Dendritic cell treated with granulocyte-macrophage colony-stimulating factor and Interleukin-4, amounts not matched to agents 40 ng/mL and 50 ng/mL, for 4 days (primary cell): Measurements from ENCODE around the gene MRC1.
A peak's percentile ranks its signal among the peaks of the same experiment; 100 is the strongest.

Source experiments
- H3K27ac Mint-ChIP-seq: one replicate; pipeline ENCODE4 v1.8.0; 2022; ENCODE audit warnings: mild to moderate bottlenecking, mixed read lengths
- H3K27me3 Mint-ChIP-seq: one replicate; pipeline ENCODE4 v1.8.0; 2022; ENCODE audit warnings: mild to moderate bottlenecking, mixed read lengths
- H3K36me3 Mint-ChIP-seq: one replicate; pipeline ENCODE4 v1.8.0; 2022; ENCODE audit warnings: low read depth, mixed read lengths
- H3K4me1 Mint-ChIP-seq: one replicate; pipeline ENCODE4 v1.8.0; 2022; ENCODE audit warnings: low read depth, mixed read lengths
- H3K4me3 Mint-ChIP-seq: one replicate; pipeline ENCODE4 v1.8.0; 2022; ENCODE audit warnings: mild to moderate bottlenecking, moderate library complexity, mixed read lengths
- H3K9me3 Mint-ChIP-seq: one replicate; pipeline ENCODE4 v1.8.0; 2022; ENCODE audit warnings: mixed read lengths
- intact Hi-C: fragments of 100-400 bp; cut with micrococcal nuclease; formaldehyde crosslinking; loops from one replicate; pipeline ENCODE4 v1.15.0; 2022

Gene MRC1

DNA sequence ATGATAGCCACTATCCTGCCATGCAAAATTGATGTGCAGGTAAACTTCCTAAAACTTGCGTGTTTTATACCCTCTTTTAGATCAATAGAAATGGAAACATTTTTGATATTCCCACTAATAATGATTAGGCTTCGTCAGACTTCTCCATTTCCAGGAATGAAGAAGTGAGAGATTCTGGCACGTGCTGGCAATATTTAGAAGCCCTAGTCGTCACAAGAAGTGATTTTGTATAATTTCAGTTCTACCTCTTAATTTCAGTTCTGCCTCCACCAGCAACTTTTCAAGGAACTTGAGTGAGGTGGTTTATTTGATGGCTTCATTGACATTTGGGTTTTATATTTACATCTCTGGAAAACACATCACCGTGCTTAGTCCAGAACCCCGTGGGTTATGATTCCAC, 61.9 kb downstream of the MRC1 start:
- no peaks in the 10 kb centered on the region for H3K27me3 Mint-ChIP-seq
- H3K4me1 Mint-ChIP-seq, result peaks cover 68% of the 10 kb centered on the region
- H3K36me3 Mint-ChIP-seq, result peaks cover 100% of the 10 kb centered on the region
- no peak overlapping the region for H3K4me3 Mint-ChIP-seq
- peak overlapping the region; percentile 63 for H3K27ac Mint-ChIP-seq
- intact Hi-C loops, result loop anchor here (5.0 to 10.0 kb wide), 2 partner anchors 41 to 256 kb away; partner anchors contain the start of gene HACD1
- no peaks in the 10 kb centered on the region for H3K9me3 Mint-ChIP-seq

GRCh38 chr10:17872191-17873091, 63.3 kb downstream of the MRC1 start:
- Mint-ChIP-seq H3K4me1 (peaks cover 56% of the 10 kb centered on the region), H3K4me3 (no peak overlapping the region), H3K27me3 (no peaks in the 10 kb centered on the region), H3K27ac (peak overlapping the region; percentile 63), H3K36me3 (peaks cover 90% of the 10 kb centered on the region), H3K9me3 (no peaks in the 10 kb centered on the region)
- intact Hi-C loops, result loop anchor here (5.0 to 10.0 kb wide), 2 partner anchors 40 to 258 kb away; partner anchors contain the start of gene HACD1

- H3K9me3 Mint-ChIP-seq, result no peaks in the 10 kb centered on the region
- no peaks in the 10 kb centered on the region for H3K27me3 Mint-ChIP-seq
- intact Hi-C loops, result loop anchor here (5.0 to 10.0 kb wide), 2 partner anchors 38 to 259 kb away; partner anchors contain the start of gene HACD1
- no peak overlapping the region for H3K4me3 Mint-ChIP-seq
- H3K27ac Mint-ChIP-seq, result peak overlapping the region; percentile 76
- peaks cover 83% of the 10 kb centered on the region for H3K36me3 Mint-ChIP-seq
- H3K4me1 Mint-ChIP-seq, result peaks cover 42% of the 10 kb centered on the region
Measured at GRCh38 chr10:17873946-17874345, 64.8 kb downstream of the MRC1 start.

DNA sequence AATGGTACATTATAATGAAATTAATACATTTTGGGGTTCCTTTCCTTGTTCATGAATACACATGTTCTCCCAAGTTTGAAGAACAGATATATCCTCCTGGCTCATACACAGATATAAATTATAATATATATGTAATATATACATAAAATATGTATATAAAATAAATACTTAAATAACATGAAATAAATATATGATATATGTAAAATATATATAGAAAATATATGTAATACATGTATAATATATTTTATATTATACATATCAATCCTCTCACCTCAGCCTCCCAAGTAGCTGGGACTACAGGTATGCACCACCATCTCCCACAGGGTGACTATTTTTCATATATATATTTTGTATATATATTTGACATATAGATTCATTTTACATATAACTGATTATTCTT, 68.0 kb downstream of the MRC1 start:
- no peaks in the 10 kb centered on the region for H3K9me3 Mint-ChIP-seq
- intact Hi-C loops, result loop anchor here (10.0 kb wide), 1 partner anchor 262 kb away; the partner anchor contains the start of gene HACD1
- H3K4me1 Mint-ChIP-seq, result peaks cover 22% of the 10 kb centered on the region
- no peak overlapping the region for H3K27ac Mint-ChIP-seq
- H3K27me3 Mint-ChIP-seq, result no peaks in the 10 kb centered on the region
- H3K36me3 Mint-ChIP-seq, result peaks cover 83% of the 10 kb centered on the region
- no peak overlapping the region for H3K4me3 Mint-ChIP-seq

DNA sequence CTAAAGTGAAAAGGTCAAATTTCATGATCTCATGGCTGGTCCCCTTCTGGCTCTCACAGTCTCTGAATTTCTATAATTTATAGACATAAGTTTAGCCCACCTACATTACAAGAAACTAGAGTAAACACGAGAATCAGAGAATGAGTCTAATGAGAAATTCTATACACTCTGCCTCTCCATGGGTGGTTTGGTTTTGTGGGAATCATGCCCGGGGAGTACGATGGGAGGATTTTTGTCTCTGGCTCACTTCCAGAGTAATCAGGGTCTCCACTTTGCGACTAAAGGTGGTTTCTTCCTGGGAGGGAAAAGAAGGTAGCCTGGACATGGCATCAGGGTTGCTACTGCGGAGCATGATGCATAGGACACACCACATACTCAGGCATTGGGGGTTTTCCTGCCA, 69.7 kb downstream of the MRC1 start:
- intact Hi-C loops, result loop anchor here (10.0 kb wide), 1 partner anchor 264 kb away; the partner anchor contains the start of gene HACD1
- H3K36me3 Mint-ChIP-seq, result peaks cover 83% of the 10 kb centered on the region
- peaks cover 10% of the 10 kb centered on the region for H3K4me1 Mint-ChIP-seq
- no peaks in the 10 kb centered on the region for H3K27me3 Mint-ChIP-seq
- no peak overlapping the region for H3K27ac Mint-ChIP-seq
- peaks cover 4% of the 10 kb centered on the region for H3K9me3 Mint-ChIP-seq
- H3K4me3 Mint-ChIP-seq, result no peak overlapping the region

GRCh38 chr10:17880601-17881000, 71.5 kb downstream of the MRC1 start:
- intact Hi-C loops, result no loop called here
- Mint-ChIP-seq H3K4me3 (no peak overlapping the region), H3K4me1 (peaks cover 4% of the 10 kb centered on the region), H3K27me3 (no peaks in the 10 kb centered on the region), H3K27ac (no peak overlapping the region), H3K36me3 (peaks cover 83% of the 10 kb centered on the region), H3K9me3 (peaks cover 11% of the 10 kb centered on the region)

DNA sequence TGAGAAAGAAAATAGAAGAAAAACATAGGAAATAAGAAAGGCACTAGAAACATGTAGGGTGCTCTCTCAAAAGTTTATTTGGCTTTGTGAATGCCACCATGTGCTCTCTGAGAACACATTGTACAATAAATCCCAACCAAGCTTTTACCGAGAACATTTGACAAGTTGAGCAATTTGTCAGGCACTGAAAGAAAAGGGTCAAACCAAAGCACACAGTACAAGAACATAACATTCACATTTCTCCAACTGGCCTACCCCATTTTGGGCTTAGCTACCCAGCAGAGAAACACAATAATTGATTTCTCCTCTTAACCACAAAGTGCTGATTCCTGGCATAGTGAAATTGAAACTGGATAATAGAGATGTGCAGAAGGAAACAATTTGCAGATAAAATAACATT, 73.4 kb downstream of the MRC1 start:
- no peak overlapping the region for H3K27ac Mint-ChIP-seq
- intact Hi-C loops, result no loop called here

GRCh38 chr10:17883621-17884020, 74.5 kb downstream of the MRC1 start:
- Mint-ChIP-seq H3K4me1 (peaks cover 17% of the 10 kb centered on the region), H3K4me3 (no peak overlapping the region), H3K9me3 (peaks cover 11% of the 10 kb centered on the region), H3K36me3 (peaks cover 100% of the 10 kb centered on the region), H3K27me3 (no peaks in the 10 kb centered on the region), H3K27ac (peak overlapping the region; percentile 25)
- intact Hi-C loops, result no loop called here

More for the DNA sequence above, 73.4 kb downstream of the MRC1 start:
- peaks cover 11% of the 10 kb centered on the region for H3K9me3 Mint-ChIP-seq
- H3K36me3 Mint-ChIP-seq, result peaks cover 94% of the 10 kb centered on the region
- H3K4me1 Mint-ChIP-seq, result peaks cover 11% of the 10 kb centered on the region
- no peak overlapping the region for H3K4me3 Mint-ChIP-seq
- H3K27me3 Mint-ChIP-seq, result no peaks in the 10 kb centered on the region

GRCh38 chr10:17888189-17888588, 79.0 kb downstream of the MRC1 start:
- no peak overlapping the region for H3K27ac Mint-ChIP-seq
- peaks cover 100% of the 10 kb centered on the region for H3K36me3 Mint-ChIP-seq
- H3K4me1 Mint-ChIP-seq, result peaks cover 30% of the 10 kb centered on the region
- H3K4me3 Mint-ChIP-seq, result no peak overlapping the region
- H3K27me3 Mint-ChIP-seq, result no peaks in the 10 kb centered on the region
- intact Hi-C loops, result no loop called here
- H3K9me3 Mint-ChIP-seq, result peaks cover 11% of the 10 kb centered on the region

- Mint-ChIP-seq H3K36me3 (peaks cover 95% of the 10 kb centered on the region), H3K9me3 (no peaks in the 10 kb centered on the region), H3K4me1 (peaks cover 24% of the 10 kb centered on the region), H3K4me3 (no peak overlapping the region), H3K27ac (no peak overlapping the region), H3K27me3 (no peaks in the 10 kb centered on the region)
- intact Hi-C loops, result no loop called here
Measured at GRCh38 chr10:17891435-17891834, 82.3 kb downstream of the MRC1 start.

- peaks cover 16% of the 10 kb centered on the region for H3K4me1 Mint-ChIP-seq
- H3K4me3 Mint-ChIP-seq, result no peak overlapping the region
- H3K27me3 Mint-ChIP-seq, result no peaks in the 10 kb centered on the region
- intact Hi-C loops, result no loop called here
- peaks cover 100% of the 10 kb centered on the region for H3K36me3 Mint-ChIP-seq
- no peaks in the 10 kb centered on the region for H3K9me3 Mint-ChIP-seq
- peak overlapping the region; percentile 25 for H3K27ac Mint-ChIP-seq
Measured at GRCh38 chr10:17904564-17904963, 95.4 kb downstream of the MRC1 start.

DNA sequence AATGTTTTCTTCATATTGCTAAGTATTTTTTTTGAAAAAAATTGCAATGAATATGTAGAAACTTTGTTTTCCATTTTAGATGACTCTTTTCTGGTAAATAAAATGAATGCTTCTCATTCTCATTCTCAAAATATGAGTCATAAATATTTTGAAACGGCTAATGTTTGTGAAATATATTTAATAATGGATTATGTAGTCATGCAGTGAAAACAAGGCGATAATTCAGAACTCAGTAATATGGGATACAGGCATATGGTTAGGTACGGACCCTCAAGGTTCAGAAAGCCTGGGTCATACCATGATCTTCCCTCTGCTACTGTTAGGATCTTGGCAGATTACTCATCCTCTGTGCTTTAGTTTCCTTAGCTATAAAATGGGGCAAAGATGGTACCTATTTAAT, 96.3 kb downstream of the MRC1 start:
- Mint-ChIP-seq H3K4me3 (no peak overlapping the region), H3K4me1 (peaks cover 16% of the 10 kb centered on the region), H3K36me3 (peaks cover 99% of the 10 kb centered on the region), H3K27ac (no peak overlapping the region), H3K27me3 (no peaks in the 10 kb centered on the region), H3K9me3 (no peaks in the 10 kb centered on the region)
- intact Hi-C loops, result no loop called here

- Mint-ChIP-seq H3K36me3 (peaks cover 99% of the 10 kb centered on the region), H3K4me3 (no peak overlapping the region), H3K4me1 (peaks cover 16% of the 10 kb centered on the region), H3K9me3 (no peaks in the 10 kb centered on the region), H3K27me3 (no peaks in the 10 kb centered on the region), H3K27ac (no peak overlapping the region)
- intact Hi-C loops, result no loop called here
Measured at GRCh38 chr10:17906002-17906401, 96.9 kb downstream of the MRC1 start.

DNA sequence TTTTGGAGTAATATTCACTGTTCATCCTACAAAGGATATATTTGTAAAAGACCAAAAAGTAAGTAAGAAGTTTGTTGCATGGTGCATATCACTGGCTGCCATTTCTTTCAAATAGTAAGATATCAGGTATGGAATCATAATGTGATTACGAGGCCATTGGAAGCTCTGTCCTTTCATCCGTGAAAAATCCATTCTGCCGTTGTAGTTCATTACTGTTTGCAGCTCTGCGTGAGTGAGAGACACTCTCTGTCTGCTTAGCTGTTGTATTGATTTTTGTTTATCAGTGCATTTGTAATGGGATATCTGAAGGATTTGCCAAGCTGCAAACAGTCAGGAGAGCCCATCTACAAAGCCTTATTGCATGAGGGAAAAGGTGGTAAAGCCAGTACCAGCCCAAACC, 98.5 kb downstream of the MRC1 start:
- Mint-ChIP-seq H3K27ac (no peak overlapping the region), H3K27me3 (no peaks in the 10 kb centered on the region), H3K4me1 (peaks cover 23% of the 10 kb centered on the region), H3K4me3 (no peak overlapping the region), H3K36me3 (peaks cover 99% of the 10 kb centered on the region), H3K9me3 (no peaks in the 10 kb centered on the region)
- intact Hi-C loops, result no loop called here
